Measurements from ENCODE around the gene RTN4R.

The RTN4R gene

DNA sequence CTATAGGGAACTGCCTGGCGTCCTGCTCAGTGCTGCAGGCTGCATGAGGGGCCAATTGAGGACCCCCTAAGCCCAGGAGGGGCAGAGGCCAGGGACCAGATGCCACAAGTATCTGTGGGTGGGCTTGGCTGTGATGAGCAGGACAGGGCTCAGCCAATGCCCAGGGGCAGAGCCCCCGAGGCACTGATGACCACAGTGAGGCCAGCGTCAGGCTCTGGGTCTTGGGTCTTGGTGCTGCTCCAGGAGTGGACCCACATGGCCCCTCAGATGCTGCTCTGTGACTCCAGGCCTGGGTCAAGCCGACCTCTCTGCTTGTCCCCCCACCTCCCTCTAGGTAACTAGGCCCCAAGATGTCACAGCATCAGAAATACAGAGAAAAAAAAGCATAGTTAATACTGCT lies 50.6 kb downstream of the RTN4R start:
- CTCF ChIA-PET = no interaction called here
- no peaks in the 10 kb centered on the region for H3K27me3 Mint-ChIP-seq
- no peak overlapping the region for H3K4me3 Mint-ChIP-seq
- H3K27ac Mint-ChIP-seq = no peak overlapping the region
- H3K9me3 Mint-ChIP-seq = no peaks in the 10 kb centered on the region
- H3K4me1 Mint-ChIP-seq = no peaks in the 10 kb centered on the region
- DNase-seq = no peak
- no peaks in the 10 kb centered on the region for H3K36me3 Mint-ChIP-seq

DNA sequence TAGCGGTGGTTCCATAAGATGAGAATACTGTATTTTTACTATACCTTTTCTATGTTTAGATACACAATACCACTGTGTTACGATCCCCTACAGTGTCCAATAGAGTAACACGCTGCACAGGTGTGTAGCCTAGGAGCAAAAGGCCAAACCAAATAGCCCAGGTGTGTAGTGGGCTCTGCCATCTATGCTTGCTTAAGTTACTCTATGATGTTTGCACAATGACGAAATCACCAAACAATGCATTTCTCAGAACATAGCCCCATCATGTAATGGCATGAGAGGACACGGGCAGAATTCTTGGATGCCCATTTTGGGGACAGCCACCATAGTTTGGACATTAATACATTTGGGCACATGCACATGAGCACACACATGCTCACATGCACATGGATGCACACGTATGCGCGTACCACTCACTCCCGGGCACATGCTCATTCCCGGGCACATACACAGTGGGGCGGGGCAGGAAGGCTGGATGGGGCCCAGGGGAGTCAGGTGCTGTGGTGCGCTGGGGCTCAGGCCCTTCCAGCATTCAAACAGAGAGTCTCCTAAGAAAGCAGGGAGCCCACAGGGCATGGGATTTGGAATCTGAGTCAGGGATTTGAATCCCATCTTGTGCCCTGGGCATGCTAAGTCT lies 51.1 kb downstream of the RTN4R start:
- DNase-seq = no peak
- CTCF ChIA-PET = no interaction called here
- no peaks in the 10 kb centered on the region for H3K9me3 Mint-ChIP-seq

GRCh38 chr22:20215742-20216141 lies 52.4 kb downstream of the RTN4R start:
- H3K9me3 Mint-ChIP-seq = no peaks in the 10 kb centered on the region
- no peak for DNase-seq
- H3K4me3 Mint-ChIP-seq = no peak overlapping the region
- no peaks in the 10 kb centered on the region for H3K36me3 Mint-ChIP-seq
- no peaks in the 10 kb centered on the region for H3K27me3 Mint-ChIP-seq
- CTCF ChIA-PET = no interaction called here
- H3K27ac Mint-ChIP-seq = no peak overlapping the region
- H3K4me1 Mint-ChIP-seq = no peaks in the 10 kb centered on the region

More for the DNA sequence above, 51.1 kb downstream of the RTN4R start:
- Mint-ChIP-seq H3K36me3 (no peaks in the 10 kb centered on the region), H3K27me3 (no peaks in the 10 kb centered on the region), H3K27ac (no peak overlapping the region), H3K4me1 (no peaks in the 10 kb centered on the region), H3K4me3 (no peak overlapping the region)

DNA sequence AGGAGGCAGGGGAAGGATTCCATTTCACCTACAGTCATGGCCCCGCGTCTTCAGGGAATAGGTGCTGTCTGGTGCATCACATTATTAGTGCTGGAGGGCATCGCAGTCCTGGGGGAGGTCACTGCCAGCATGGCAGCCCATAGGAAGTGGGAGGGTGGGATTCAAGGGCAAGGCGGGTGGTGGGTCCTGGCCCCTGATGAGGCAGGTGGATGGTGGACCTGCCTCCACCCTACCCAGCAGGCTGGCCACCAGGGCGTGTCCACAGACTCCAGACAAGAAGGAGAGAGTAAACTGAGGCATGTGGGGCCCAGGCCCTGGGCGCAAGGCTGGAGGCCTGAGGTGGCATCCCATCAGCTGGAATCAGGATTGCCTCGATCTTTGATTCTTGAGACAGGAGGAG lies 53.3 kb downstream of the RTN4R start:
- Mint-ChIP-seq H3K27me3 (no peaks in the 10 kb centered on the region), H3K9me3 (no peaks in the 10 kb centered on the region), H3K36me3 (no peaks in the 10 kb centered on the region), H3K4me3 (no peak overlapping the region), H3K4me1 (no peaks in the 10 kb centered on the region), H3K27ac (no peak overlapping the region)
- DNase-seq = no peak
- CTCF ChIA-PET = no interaction called here

DNA sequence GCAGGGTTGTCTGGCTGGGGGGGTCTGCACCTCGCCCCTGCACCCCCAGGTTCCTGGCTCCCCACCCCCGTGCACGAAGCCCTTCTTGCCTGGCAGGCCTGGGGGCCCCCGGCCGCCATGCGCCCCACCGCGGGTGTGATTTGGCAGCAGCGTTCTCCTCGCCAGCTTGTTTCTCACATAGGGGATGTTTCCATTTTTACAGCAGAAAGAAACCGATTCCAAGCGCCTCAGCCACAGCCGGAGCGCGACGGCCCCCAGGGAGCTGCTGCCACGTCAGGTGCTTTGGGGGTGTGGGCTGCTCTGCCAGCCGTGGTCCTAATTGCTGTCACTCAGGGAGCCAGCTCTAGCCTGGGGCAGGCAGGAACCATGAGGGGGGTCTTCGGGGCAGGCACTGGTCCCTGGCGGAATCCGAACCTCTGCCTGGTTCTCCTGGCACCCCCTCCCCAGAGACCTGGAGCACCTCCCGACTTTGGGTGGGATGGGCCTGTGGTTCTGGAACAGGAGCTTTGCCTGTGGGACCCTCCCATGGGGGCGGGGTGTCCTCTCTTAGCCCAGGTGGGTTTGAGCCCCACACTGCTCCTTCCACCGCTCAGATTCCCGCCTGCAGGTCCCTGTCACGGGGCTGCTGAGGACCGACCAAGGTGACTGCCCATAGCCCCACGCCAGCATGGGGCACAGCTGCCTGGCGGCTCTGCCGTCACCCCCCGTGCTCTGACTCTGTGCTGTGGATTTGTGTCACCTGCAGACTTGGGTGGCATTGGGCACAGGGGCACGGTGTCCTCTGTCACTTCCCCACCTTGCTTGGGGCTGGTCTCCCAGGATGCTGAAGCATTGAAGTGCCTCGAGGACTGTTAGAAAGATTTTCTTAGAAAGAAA lies 54.0 kb downstream of the RTN4R start:
- CTCF ChIA-PET = no interaction called here
- Mint-ChIP-seq H3K4me3 (no peak overlapping the region), H3K27me3 (no peaks in the 10 kb centered on the region), H3K9me3 (no peaks in the 10 kb centered on the region), H3K27ac (no peak overlapping the region), H3K4me1 (no peaks in the 10 kb centered on the region), H3K36me3 (no peaks in the 10 kb centered on the region)
- DNase-seq = no peak

DNA sequence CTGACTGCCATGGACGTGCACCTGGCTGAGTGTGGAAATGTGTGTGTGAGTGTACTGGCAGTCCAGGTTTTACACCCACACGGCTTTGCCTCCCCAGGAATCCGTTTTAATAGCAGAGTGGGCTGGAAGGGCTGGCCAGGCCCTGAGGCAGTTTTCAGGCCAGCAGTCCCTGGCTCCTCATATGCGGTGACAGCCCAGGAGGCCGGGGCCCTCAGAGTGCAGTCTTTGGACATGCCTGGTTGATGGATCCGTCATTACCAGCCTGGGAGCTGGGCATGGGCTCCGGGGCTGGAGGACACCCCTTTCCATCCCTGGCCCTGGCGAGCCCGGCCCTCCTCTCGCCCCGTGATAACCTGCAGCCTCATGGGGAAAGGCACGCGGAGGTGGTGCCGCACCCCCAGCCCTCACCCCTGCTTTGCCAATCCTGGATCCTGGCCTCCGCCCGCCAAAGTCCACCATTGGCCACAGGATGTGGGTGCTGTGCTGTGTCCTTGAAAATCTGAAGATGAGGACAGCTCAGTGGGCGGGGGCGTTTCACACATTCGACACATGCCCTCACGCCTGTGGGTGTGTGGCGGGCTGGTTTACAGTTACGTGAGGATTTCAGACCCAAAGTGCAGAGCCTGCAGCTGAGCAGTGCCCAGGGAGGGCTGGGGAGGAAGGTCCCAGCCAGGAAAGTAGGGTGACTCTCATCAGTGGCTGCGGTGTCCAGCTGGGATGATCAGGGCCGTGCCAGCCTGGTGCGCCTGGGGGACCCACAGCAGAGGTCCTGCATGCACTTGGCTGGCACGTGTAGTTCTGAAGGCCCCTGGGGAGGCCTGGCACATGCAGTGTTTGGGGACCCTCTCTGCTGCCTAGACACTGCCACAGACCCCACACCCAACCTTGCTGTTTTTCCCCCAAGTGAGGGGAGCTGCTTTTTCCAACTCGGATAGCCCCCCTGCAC lies 55.1 kb downstream of the RTN4R start:
- Mint-ChIP-seq H3K36me3 (no peaks in the 10 kb centered on the region), H3K4me1 (peaks cover 7% of the 10 kb centered on the region), H3K4me3 (no peak overlapping the region), H3K27ac (no peak overlapping the region), H3K27me3 (no peaks in the 10 kb centered on the region), H3K9me3 (no peaks in the 10 kb centered on the region)
- CTCF ChIA-PET = no interaction called here
- DNase-seq = no peak

- Mint-ChIP-seq H3K4me3 (no peak overlapping the region), H3K36me3 (no peaks in the 10 kb centered on the region), H3K27me3 (no peaks in the 10 kb centered on the region), H3K9me3 (no peaks in the 10 kb centered on the region), H3K27ac (no peak overlapping the region), H3K4me1 (peaks cover 14% of the 10 kb centered on the region)
- DNase-seq = no peak
- CTCF ChIA-PET = no interaction called here
Observed at GRCh38 chr22:20211997-20212753, 55.9 kb downstream of the RTN4R start.

- no peaks in the 10 kb centered on the region for H3K27me3 Mint-ChIP-seq
- H3K9me3 Mint-ChIP-seq = no peaks in the 10 kb centered on the region
- no peak overlapping the region for H3K27ac Mint-ChIP-seq
- H3K4me3 Mint-ChIP-seq = no peak overlapping the region
- H3K36me3 Mint-ChIP-seq = no peaks in the 10 kb centered on the region
- CTCF ChIA-PET = no interaction called here
- H3K4me1 Mint-ChIP-seq = peaks cover 18% of the 10 kb centered on the region
- DNase-seq = no peak
Observed at GRCh38 chr22:20211409-20211996, 56.6 kb downstream of the RTN4R start.

DNA sequence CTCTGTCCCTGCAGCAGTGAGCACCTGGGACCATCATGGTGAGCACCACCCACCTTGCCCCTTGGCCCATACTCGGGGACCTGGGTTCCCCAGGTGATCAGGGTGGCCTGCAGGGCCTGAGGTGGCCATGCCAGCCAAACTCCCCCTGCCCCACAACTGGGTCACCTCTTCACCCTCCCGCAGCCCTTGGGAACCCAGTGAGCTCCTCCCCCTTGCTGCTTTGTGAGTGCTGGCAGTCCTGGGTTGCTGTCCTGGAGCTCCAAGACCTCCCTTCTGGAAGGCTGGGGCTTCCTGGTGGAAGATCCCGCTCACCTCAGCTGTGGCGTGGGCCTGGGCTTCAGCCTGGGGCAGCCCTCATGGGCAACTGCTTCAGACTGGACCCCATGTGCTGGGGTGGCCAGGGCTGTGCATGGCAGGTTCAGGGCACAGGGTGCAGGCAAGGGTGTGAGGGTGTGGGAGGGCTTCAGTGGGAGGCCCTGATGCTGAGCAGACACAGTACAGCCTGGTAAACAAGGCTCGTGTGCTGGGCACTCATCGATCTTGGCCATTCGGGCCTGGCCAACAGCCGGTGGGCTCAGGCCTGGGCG lies 57.6 kb downstream of the RTN4R start:
- H3K9me3 Mint-ChIP-seq = no peaks in the 10 kb centered on the region
- H3K27me3 Mint-ChIP-seq = no peaks in the 10 kb centered on the region
- CTCF ChIA-PET = interaction anchor here (0.9 kb wide), 1 partner anchor 9 kb away, joined by 3 read pairs; no protein-coding TSS in a partner anchor

DNA sequence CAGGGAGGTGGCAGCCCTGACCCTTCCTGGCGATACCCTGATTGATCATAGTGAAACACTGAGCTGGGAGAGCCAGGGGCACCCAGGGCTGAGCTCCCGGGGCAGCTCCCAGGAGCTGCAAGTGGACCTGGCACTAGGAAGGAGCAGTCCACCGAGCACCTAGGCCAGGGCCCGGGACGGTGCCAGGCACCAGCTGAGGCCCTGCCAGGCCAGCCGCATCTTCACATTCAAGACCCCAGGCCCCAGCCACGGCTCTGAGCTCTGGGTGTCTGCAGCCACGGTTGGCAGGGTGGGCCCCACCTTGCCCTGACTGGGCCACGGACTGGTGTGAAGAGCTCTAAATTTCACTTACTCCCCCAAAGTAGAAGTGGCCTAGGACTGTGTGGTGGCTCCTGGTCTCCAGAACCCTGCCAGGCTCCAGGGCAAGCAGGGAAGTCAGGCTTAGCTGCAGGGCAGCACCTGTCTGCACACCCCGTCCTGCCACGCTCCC lies 58.3 kb downstream of the RTN4R start:
- H3K36me3 Mint-ChIP-seq = no peaks in the 10 kb centered on the region
- DNase-seq = no peak
- no peaks in the 10 kb centered on the region for H3K9me3 Mint-ChIP-seq
- CTCF ChIA-PET = interaction anchor here (0.9 to 1.3 kb wide), 2 partner anchors 8 to 29 kb away, joined by 3 to 4 read pairs; no protein-coding TSS in a partner anchor
- H3K4me1 Mint-ChIP-seq = peaks cover 29% of the 10 kb centered on the region
- H3K27me3 Mint-ChIP-seq = no peaks in the 10 kb centered on the region
- H3K4me3 Mint-ChIP-seq = no peak overlapping the region
- H3K27ac Mint-ChIP-seq = no peak overlapping the region

More for the DNA sequence above, 57.6 kb downstream of the RTN4R start:
- no peaks in the 10 kb centered on the region for H3K36me3 Mint-ChIP-seq
- no peak for DNase-seq
- H3K4me3 Mint-ChIP-seq = no peak overlapping the region
- H3K4me1 Mint-ChIP-seq = peaks cover 26% of the 10 kb centered on the region
- H3K27ac Mint-ChIP-seq = no peak overlapping the region

- no peaks in the 10 kb centered on the region for H3K9me3 Mint-ChIP-seq
- no peak for DNase-seq
- CTCF ChIA-PET = interaction anchor here (1.3 kb wide), 1 partner anchor 30 kb away, joined by 4 read pairs; no protein-coding TSS in a partner anchor
- peaks cover 29% of the 10 kb centered on the region for H3K4me1 Mint-ChIP-seq
- no peaks in the 10 kb centered on the region for H3K36me3 Mint-ChIP-seq
- H3K4me3 Mint-ChIP-seq = peak overlapping the region; percentile 18
- H3K27ac Mint-ChIP-seq = no peak overlapping the region
- no peaks in the 10 kb centered on the region for H3K27me3 Mint-ChIP-seq
Observed at GRCh38 chr22:20208713-20209310, 59.3 kb downstream of the RTN4R start.

GRCh38 chr22:20207277-20208025 lies 60.7 kb downstream of the RTN4R start:
- CTCF ChIA-PET = interaction anchor here (1.0 kb wide), 1 partner anchor 51 kb away, joined by 3 read pairs; no protein-coding TSS in a partner anchor
- H3K27me3 Mint-ChIP-seq = peaks cover 5% of the 10 kb centered on the region
- DNase-seq = no peak
- no peaks in the 10 kb centered on the region for H3K36me3 Mint-ChIP-seq
- peak overlapping the region; percentile 94 for H3K27ac Mint-ChIP-seq
- peaks cover 29% of the 10 kb centered on the region for H3K4me1 Mint-ChIP-seq
- H3K4me3 Mint-ChIP-seq = peak overlapping the region; percentile 91
- H3K9me3 Mint-ChIP-seq = no peaks in the 10 kb centered on the region
